NB4 (cell line): ENCODE results near the gene BCL11A.

ENCODE experiments used
- MYC ChIP-seq: IDR thresholded peaks from 2 replicates; pipeline ENCODE4 v1.6.1; 2011; ENCODE audit warnings: low read depth, low read length
- POLR2A ChIP-seq: IDR thresholded peaks from 2 replicates; pipeline ENCODE4 v1.6.1; 2011; ENCODE audit warnings: mild to moderate bottlenecking; ENCODE audit not compliant: insufficient read length; ENCODE audit errors: extremely low read depth
- TF ChIP-seq, protein P1 (sequence below): IDR thresholded peaks from one replicate; pipeline ENCODE4 v1.5.1; 2012; ENCODE audit warnings: low read depth, low read length
- TF ChIP-seq, protein P2 (sequence below): IDR thresholded peaks from 2 replicates; pipeline ENCODE4 v1.6.1; 2011; ENCODE audit warnings: low read depth, low read length

DNA sequence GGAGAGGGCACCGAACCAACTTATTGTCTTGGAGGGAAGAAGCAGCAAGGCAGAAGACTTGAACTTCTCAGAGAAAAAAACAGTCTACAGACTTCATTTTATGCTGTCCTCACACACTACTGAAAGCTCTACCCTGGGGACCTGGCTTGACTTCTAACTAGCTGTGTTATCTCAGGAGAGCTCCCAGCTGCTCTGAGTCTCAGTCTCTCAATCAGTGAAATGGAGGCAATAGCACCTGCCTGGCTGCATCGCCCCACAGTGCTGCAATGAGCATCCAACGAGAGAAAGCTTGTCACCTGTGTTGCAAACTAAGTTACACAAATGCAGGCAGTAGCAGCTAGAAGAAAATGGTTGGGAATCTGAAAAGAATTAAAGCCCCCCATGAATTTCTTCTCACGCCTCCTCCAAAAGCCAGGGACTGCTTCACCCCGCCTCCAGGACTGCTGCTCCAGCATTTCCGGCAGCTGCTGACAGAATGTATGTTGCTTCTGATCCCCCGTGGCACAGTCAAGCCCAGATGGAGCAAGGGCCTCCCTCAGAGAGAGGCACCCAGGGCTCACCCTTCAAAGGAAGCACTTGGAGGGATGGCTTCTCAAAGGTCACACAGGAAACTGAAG lies 116.3 kb downstream of the BCL11A start:
- TF ChIP-seq, protein P1, sequence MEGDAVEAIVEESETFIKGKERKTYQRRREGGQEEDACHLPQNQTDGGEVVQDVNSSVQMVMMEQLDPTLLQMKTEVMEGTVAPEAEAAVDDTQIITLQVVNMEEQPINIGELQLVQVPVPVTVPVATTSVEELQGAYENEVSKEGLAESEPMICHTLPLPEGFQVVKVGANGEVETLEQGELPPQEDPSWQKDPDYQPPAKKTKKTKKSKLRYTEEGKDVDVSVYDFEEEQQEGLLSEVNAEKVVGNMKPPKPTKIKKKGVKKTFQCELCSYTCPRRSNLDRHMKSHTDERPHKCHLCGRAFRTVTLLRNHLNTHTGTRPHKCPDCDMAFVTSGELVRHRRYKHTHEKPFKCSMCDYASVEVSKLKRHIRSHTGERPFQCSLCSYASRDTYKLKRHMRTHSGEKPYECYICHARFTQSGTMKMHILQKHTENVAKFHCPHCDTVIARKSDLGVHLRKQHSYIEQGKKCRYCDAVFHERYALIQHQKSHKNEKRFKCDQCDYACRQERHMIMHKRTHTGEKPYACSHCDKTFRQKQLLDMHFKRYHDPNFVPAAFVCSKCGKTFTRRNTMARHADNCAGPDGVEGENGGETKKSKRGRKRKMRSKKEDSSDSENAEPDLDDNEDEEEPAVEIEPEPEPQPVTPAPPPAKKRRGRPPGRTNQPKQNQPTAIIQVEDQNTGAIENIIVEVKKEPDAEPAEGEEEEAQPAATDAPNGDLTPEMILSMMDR, result no peak
- TF ChIP-seq POLR2A, result no peak
- TF ChIP-seq, protein P2, sequence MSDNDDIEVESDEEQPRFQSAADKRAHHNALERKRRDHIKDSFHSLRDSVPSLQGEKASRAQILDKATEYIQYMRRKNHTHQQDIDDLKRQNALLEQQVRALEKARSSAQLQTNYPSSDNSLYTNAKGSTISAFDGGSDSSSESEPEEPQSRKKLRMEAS, result no peak
- no peak for TF ChIP-seq MYC
